Effector memory CD4-positive, alpha-beta T cell (primary cell): ENCODE results near the gene FOXN3.
"Not testable (repeated sequence)": the region's sequence is repeated elsewhere in the genome, so short reads cannot be mapped to it uniquely, and the experiment has no call there.

Experiments
- DNase-seq, 3 donors: peaks; one replicate each; pipeline ENCODE4 v3.0.0-alpha.2; 2020
- H3K27ac ChIP-seq: 2 replicates; pipeline ENCODE4 v1.7.0; 2013; ENCODE audit warnings: mild to moderate bottlenecking, low read length, moderate library complexity; ENCODE audit not compliant: insufficient read depth, poor library complexity, severe bottlenecking
- H3K27me3 ChIP-seq: replicated peaks from 2 replicates; pipeline ENCODE4 v1.7.0; 2013; ENCODE audit warnings: mild to moderate bottlenecking, low read length; ENCODE audit not compliant: insufficient read depth, control insufficient read depth, poor library complexity, severe bottlenecking
- H3K36me3 ChIP-seq: 2 replicates; pipeline ENCODE4 v1.7.0; 2013; ENCODE audit warnings: mild to moderate bottlenecking, low read length, moderate library complexity; ENCODE audit not compliant: control insufficient read depth, insufficient read depth
- H3K4me1 ChIP-seq: 2 replicates; pipeline ENCODE4 v1.7.0; 2013; ENCODE audit warnings: low read length, mild to moderate bottlenecking; ENCODE audit not compliant: control insufficient read depth, insufficient read depth, poor library complexity, severe bottlenecking
- H3K4me3 ChIP-seq: 2 replicates; pipeline ENCODE4 v1.7.0; 2013; ENCODE audit warnings: low read length, low read depth, mild to moderate bottlenecking; ENCODE audit not compliant: insufficient read depth, poor library complexity, severe bottlenecking
- H3K9me3 ChIP-seq: 2 replicates; pipeline ENCODE4 v1.7.0; 2013; ENCODE audit warnings: mild to moderate bottlenecking, low read length, moderate library complexity; ENCODE audit not compliant: control insufficient read depth

FOXN3 gene

DNA sequence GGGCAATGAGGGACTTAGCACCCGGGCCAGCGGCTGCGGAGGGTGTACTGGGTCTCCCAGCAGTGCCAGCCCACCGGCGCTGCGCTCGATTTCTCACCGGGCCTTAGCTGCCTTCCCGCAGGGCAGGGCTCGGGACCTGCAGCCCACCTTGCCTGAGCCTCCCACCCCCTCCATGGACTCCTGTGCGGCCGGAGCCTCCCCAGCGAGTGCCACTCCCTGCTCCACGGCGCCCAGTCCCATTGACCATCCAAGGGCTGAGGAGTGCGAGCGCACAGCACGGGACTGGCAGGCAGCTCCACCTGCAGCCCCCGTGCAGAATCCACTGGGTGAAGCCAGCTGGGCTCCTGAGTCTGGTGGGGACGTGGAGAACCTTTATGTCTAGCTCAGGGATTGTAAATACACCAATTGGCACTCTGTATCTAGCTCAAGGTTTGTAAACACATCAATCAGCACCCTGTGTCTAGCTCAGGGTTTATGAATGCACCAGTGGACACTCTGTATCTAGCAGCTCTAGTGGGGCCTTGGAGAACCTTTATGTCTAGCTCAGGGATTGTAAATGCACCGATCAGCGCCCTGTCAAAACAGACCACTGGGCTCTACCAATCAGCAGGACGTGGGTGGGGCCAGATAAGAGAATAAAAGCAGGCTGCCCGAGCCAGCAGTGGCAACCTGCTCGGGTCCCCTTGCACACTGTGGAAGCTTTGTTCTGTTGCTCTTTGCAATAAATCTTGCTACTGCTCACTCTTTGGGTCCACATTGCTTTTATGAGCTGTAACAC lies 305.1 kb downstream of the FOXN3 start:
- not testable (repeated sequence) for H3K27me3 ChIP-seq, H3K36me3 ChIP-seq, H3K27ac ChIP-seq, DNase-seq, H3K4me3 ChIP-seq, H3K4me1 ChIP-seq, H3K9me3 ChIP-seq

DNA sequence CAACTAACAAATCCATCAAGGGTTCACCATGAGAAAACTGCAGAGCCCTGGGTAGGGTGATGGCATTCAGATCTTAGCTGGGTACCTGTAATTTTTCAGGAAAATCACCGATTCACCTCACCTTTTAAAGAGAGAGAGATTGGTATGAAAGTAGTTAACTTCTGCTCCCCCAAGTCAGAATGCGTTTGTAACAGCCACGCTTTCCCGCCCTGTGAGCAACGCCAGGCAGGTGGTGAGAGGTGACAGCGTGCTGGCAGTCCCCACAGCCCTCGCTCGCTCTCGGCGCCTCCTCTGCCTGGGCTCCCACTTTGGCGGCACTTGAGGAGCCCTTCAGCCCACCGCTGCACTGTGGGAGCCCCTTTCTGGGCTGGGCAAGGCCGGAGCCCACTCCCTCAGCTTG lies 305.8 kb downstream of the FOXN3 start:
- H3K4me3 ChIP-seq, DNase-seq, H3K27ac ChIP-seq, H3K4me1 ChIP-seq, H3K36me3 ChIP-seq, H3K9me3 ChIP-seq, H3K27me3 ChIP-seq: not testable (repeated sequence)

DNA sequence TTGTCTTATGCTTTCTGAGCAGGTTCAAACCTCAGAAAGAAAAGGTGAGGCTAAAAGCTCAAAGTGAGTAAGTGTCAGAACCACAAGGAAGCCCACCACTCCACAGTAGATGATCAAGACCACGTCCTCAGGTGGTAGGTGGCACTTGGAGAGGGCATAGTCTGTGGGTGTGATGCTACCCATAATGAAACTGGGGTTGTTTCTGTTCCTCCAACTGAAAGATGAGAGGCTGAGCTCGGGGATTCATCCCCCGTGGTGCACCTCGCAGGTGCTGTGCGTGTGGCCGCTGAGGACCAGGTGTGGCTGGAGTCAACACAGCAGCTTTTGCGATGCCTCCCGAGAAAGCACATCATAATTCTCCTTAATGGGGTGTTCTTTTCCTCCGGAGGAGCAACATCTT lies 306.9 kb downstream of the FOXN3 start:
- H3K9me3 ChIP-seq: no peaks in the 10 kb centered on the region
- DNase-seq: no peak
- H3K27ac ChIP-seq: no peak overlapping the region
- no peaks in the 10 kb centered on the region for H3K4me1 ChIP-seq
- no peaks in the 10 kb centered on the region for H3K36me3 ChIP-seq
- H3K4me3 ChIP-seq: no peak overlapping the region
- H3K27me3 ChIP-seq: no peaks in the 10 kb centered on the region

DNA sequence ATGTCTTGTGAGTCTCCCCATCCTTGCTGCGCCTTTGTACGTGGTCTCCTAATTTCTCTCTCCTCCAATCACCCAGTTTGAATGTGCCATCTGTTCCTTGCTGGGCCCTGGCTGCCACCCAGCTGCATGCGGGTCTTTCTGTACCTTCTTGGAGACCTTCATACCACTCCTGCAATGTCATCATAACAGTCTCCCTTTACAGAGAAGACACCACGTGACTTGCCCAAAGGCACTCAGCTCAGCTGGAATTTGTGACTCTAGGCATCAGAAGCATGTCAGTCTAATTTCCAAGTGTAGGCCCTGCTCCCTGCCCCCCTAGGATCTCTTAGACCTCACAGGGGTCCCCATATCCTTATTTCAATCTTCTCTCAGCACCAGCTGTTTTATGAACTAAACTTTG lies 308.4 kb downstream of the FOXN3 start:
- no peak for DNase-seq
- Histone ChIP-seq H3K4me3 (no peak overlapping the region), H3K9me3 (no peaks in the 10 kb centered on the region), H3K27me3 (no peaks in the 10 kb centered on the region), H3K4me1 (no peaks in the 10 kb centered on the region), H3K36me3 (no peaks in the 10 kb centered on the region), H3K27ac (no peak overlapping the region)

DNA sequence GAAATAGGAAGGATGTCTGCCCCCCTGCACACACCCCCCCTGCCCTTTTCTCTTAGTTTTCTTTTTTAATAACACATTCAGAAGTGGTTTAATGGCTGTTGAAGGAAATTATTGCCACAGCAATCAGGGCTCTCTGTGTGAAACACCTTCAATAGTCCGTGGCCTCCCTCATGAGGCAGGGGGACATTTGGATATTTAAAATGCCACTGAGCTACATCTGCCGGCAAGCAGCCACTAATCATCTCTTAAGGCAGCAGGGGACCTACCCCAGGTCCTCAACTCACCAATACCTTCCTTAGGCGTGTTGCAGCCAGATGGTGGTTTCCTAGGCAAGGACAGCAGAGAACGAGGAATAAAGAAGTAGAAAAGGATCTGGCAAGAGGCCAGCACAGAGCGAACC lies 309.4 kb downstream of the FOXN3 start:
- no peaks in the 10 kb centered on the region for H3K4me1 ChIP-seq
- H3K36me3 ChIP-seq: no peaks in the 10 kb centered on the region
- no peak overlapping the region for H3K27ac ChIP-seq
- H3K4me3 ChIP-seq: no peak overlapping the region
- no peaks in the 10 kb centered on the region for H3K27me3 ChIP-seq
- DNase-seq: no peak
- no peaks in the 10 kb centered on the region for H3K9me3 ChIP-seq
